GM19023 (cell line): ENCODE measurements around the gene IL31RA.
"Not testable (repeated sequence)": the region's sequence is repeated elsewhere in the genome, so short reads cannot be mapped to it uniquely, and the experiment has no call there.

Source experiments
- ATAC-seq: cut with Tn5 transposase; IDR thresholded peaks from one replicate; pipeline ENCODE4 v1.9.1; 2021; ENCODE audit warnings: mild to moderate bottlenecking, moderate library complexity; ENCODE audit not compliant: unreplicated experiment

IL31RA gene

DNA sequence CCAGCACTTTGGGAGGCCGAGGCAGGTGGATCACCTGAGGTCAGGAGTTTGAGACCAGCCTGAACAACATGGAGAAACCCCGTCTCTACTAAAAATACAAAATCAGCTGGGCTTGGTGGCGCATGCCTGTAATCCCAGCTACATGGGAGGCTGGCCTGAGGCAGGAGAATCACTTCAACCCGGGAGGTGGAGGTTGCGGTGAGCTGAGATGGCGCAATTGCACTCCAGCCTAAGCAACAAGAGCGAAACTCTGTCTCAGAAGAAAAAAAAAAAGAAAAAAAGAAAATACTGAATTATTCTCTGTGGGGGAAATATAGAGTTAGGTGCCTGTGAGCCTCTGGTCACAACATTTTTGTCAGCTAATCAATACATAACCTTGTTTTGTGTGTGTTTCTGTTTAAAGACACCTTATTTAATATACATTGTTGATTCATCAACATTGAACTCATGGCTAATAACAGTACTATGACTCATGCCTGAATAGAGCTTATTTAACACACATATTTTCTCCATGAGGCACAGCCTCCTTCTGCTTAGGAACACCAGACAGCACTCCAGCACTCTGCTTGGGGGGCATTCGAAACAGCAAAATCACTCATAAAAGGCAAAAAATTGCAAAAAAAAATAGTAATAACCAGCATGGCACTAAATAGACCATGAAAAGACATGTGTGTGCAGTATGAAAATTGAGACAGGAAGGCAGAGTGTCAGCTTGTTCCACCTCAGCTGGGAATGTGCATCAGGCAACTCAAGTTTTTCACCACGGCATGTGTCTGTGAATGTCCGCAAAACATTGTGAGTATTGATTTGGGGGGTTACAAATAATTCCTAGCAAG is at the start of gene IL31RA:
IL31RA (plus strand) TSS at position 519 of the 836 bp plus-strand sequence; CDS start at position 733, 214 bp downstream.
- no peak for ATAC-seq

DNA sequence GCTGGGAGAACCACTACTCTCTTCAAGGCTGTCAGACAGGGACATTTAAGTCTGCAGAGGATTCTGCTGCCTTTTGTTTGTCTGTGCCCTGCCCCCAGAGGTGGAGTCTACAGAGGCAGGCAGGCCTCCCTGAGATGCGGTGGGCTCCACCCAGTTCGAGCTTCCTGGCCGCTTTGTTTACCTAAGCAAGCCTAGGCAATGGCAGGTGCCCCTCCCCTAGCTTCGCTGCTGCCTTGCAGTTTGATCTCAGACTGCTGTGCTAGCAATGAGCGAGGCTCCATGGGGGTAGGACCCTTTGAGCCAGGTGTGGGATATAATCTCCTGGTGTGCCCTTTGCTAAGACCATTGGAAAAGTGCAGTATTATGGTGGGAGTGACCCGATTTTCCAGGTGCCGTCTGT is 42.3 kb upstream of the IL31RA start:
- ATAC-seq: not testable (repeated sequence)

DNA sequence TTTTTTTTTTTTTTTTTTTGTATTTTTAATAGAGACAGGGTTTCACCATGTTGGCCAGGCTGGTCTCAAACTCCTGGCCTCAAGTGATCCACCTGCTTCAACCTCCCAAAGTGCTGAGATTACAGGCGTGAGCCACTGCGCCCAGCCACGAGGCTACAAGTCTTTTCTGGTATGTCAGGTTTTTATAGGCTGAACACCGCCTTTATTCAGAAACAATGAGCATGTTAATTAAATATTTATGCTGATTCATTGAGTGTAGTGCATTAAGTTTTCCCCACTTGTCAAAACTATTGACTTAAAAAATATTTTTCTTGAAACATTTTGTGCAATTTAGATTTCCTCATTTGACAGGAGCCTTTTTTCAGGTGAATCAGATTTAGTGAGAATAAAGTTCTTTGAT is 35.2 kb upstream of the IL31RA start:
- not testable (repeated sequence) for ATAC-seq

DNA sequence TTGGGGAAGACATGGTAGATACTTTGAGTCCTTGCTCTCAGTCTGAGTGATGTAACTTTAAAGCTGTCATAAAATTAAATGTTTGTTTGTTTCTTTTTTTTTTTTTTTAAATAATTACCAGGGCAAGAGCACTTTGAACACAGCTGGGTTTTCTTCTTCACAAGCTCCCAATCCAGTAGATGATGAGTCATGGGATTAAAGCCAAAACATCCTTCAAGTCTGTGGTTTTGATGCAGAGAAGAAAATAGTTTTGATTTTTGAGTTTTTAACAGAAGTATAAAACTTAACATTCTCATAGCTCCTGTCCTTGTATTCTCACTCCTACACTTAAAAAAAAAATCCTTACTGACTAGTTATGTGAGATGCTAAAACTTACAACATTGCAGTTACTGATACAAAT is 34.8 kb upstream of the IL31RA start:
- ATAC-seq: no peak

DNA sequence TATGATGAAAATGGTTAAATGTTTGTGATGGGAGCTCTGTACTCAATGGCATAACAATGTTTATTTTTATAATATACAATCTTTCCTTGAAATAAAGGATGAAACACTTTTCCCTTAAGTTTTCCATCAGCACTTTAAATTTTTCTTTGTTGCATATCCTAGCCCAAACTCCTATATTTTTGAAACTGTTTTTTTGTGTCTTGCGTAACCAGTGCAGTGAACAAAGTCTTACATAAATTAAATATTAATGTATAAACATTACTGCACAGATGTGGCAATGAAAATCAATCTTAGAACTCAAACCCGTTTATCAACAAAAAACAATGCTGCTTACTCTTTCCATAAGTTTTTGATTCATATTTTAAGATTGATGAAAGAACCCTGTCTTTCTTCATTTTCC is 34.1 kb upstream of the IL31RA start:
- ATAC-seq: no peak

DNA sequence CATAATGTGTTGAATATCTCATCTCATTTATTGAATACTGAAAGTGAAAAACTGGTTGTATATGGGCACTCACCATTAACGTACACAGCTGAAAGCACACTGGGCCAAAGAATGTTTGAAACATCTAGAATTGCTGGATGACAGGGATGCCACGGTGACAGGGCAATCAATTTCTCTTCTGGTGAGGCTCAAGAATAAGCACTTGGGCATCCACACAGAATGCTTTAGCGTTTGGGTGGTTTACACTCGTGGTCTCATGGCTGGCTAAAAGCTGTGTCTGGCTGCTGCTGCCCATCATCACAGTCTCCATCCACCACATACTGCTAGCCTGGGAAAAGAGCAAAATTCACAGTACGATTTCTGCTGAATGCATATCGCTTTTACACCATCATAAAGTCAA is 30.7 kb upstream of the IL31RA start:
- no peak for ATAC-seq

DNA sequence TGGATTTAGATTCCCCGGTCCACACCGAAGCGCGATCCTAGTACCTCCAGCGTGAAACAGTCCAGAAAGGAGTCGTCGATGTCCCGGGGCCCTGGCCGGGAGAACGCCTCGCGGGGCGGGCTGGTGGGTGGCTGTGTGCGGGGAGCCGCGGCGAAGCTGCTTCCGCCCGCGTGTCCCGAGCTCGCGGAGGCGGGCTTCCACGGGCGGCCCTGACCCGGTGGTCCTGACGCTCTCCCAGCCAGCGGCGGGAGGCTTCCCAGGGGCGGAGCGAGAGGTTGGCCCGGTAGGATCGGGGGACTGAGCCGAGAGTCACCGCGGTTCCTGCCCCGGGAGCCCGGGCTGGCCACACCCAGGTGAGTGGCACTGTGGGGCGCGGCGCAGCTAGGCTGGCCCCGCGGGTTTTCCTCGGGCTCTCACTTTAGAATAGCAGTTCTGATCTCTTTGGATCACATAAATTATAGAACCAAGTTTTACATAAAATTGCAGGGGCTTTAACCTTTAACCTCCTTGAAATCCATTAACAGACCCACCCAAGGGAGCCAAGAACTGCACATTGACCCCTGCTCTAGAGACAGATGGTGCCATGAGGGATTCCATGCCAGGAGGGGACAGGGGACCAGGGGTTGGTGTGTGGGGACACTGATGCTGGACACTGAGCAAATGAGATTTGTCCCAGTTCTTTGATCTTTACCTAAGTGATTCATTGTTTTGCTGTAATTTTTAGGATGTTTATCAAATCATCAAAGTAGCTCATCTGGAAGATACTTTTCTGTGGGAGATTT is 29.2 kb upstream of the IL31RA start:
- no peak for ATAC-seq

DNA sequence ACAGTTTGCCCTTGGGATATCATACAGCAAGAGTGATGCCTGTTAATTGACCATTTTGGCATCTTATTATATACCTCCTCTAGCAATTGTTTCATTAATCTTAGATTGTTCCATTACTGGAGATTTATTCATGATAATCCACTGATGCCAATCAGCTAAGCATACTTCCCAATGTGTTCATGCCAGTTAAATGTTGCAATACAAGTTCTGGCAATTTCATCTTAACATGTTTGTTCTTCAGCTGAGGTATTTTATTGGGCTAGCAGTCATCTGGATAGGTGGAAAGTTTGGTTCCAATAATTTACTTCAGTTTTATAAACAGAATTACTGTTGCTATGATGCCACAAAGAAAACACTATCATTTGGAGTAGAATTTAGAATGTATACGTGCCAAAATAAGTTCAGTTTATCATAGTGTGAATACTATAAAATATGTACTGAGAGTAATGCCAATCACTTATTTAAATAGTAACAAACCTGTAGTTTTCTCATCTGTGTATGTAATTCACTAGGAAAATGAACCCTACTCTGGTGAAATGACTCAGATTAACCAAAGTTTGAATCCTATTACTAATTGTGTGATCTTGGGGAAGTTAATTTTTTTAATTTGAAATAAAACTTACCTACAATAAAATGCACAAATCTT is 27.9 kb upstream of the IL31RA start:
- no peak for ATAC-seq

DNA sequence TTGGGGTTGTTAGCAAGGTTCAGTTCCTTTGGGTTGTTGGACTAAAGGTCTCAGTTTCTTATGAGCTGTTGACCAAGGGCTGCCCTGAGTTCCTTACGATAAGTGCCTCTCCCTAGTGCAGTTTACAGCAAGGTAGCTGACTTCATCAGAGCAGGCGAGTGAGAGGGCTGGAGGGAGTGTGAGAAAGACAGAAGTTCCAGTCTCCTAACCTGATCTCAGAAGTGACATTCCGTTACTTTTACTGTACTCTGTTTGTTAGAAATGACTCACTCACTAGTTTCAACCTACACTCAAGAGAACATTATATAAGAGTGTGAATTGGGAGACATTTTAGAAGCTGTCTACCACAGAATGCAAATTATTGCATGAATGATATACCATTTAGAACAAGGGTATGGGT is 21.2 kb upstream of the IL31RA start:
- ATAC-seq: no peak

DNA sequence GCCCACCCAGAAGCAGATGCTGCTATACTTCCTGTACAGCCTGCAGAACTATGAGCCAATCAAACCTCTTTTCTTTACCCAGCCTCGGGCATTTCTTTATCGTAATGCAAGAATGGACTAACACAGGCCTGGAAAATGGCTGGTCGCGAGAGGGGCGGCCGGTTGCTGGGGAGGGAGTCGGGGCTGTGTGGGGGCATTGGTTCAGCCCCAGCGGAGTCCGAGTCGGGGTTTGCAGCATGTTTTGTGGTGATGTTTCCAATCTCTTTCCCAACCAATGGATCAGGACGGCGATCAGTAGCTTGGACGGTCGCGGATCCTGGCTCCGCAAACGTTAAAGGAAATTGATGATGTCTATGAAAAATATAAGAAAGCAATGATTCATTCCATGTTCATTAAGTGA is 18.7 kb upstream of the IL31RA start:
- ATAC-seq: no peak

DNA sequence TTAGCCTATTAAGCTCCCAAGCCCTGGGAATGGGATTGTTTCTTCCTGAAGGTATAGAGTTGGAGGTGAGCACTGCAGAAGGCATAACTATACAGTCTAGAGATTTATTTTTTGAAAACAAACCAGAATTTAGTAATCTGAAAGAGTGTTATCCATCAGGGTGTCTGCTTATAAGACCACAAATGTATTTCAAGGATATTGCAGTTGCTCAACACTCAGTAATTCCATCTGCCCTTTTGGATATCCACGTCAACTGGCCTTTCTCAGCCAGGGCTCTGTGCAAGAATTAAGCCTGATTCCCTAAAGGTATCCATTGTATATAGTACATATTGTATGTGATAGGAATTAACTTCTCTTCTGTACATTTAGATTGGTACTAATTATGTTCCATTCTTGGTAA is 15.0 kb upstream of the IL31RA start:
- ATAC-seq: no peak

DNA sequence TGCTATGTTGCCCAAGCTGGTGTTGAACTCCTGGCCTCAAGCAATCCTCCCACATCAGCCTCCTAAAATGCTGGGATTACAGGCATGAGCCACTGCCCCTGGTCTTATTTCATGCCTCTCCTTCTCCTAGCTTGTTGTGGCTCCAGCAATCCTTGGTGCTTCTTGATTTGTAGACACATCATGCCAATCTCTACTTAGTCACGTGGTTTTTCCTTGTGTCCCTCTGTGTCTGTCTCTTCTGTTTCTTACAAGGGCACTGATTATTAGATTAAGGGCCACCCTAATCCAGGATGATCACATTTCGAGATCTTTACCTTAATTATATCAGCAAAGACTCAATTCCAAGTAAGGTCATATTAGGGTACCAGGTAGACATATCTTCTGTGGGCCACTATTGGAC is 9.2 kb upstream of the IL31RA start:
- ATAC-seq: no peak

DNA sequence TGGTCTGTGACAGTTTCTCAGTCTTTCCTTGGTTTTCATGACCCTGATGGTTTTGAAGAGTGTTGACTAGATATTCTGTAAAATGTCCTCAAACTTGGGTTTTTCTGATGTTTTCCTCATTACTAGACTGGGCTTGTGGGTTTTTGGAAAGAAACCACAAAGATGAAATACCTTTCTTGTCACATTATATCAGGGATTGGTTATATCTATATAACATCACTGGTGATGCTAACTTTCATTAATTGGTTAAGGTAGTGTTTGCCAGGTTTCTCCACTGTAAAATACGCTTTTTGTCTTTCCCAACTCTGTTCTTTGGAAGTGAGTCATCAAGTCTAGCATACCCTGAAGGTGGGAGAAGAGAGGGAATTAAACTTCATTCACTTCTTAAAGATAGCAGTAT is 3.3 kb upstream of the IL31RA start:
- ATAC-seq: no peak

DNA sequence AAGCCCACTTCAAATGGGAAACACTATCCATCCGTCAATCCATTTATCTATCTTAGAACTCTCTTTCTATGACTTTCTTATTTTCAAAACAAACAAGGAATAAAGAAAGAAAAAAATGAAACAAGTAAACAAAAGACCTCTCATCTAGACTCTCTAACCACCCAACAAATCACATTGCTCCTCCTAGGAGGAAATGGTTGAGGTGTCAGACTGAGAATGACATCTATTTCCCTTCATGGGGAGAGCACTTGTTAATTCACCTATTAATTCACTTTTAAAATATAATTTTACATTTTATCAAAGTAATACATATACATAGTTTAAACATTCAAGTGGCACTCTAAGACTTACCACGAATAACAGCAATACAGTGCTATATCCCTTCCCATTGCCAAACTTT is 2.4 kb upstream of the IL31RA start:
- ATAC-seq: no peak

DNA sequence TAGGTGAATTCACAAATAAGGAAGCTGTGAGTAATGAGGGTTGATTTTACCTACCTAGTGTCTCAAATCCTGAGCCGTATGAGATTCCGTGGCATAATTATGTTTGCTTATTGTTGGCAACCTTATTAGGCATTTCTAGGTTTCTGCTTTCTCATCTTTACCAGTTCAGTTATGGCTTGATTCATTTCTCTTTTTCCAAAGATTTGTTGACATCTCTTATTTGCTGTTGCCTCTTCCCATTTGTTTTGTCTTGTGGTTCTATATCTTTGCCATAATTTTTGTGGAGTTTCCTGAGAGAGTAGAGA is 470 bp downstream of the IL31RA start:
- no peak for ATAC-seq

DNA sequence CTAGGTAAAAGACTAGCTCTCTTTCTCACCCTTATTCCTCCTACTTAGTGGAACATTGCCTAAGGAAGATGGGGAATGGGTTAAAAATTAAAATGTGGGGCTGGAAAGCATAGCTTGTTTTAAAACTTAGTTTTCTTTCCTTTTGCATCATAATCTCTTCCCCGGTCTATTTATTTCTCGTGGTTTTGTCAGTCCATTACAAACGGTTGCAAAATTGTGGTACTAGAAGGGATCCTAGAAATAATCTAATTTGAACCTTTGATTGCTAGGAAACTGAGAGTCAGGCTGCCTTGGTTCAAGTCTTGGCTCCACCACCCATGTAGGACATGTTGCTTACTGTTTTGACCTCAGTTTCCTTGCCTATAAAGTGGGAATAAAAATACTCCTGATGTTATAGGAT is 1.3 kb downstream of the IL31RA start:
- ATAC-seq: no peak

DNA sequence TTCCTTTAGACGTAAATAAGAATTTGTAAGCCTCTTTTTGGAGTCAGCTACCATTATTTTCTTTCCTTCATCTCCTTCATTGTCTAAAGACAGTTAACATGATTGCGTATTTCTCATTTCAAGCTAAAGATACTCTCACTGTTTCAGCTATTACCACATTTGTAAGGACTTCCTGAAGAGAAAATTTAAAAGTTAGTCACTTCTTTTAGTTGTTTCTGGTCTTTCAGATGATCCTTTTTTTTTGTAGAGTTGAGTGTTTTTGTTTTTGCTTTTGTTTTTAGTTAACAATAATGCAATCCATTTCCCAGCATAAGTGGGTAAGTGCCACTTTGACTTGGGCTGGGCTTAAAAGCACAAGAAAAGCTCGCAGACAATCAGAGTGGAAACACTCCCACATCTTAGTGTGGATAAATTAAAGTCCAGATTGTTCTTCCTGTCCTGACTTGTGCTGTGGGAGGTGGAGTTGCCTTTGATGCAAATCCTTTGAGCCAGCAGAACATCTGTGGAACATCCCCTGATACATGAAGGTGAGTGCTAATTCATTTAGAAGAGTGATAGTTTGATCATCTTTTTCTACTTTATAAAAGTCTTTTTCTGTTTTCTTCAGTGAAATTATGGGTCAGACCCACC is 2.0 kb downstream of the IL31RA start:
- no peak for ATAC-seq

DNA sequence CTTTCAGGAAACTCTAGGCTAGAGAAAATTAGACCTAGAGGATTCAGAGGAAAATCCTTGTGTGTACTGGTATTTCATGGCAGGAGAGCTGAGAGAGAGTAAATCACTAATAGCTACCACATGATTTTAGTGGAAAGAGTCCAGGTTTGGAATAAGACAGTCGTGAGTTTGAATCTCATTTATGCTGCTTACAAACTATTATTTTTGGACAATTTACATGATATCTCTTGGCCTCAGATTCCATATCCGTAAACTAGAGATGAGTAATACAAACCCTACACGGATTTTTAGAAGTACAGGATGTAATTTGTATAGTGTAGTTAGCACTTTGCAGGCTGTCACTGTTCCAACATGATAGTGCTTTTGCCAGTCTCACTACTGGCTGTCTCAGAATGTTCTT is 2.7 kb downstream of the IL31RA start:
- no peak for ATAC-seq

DNA sequence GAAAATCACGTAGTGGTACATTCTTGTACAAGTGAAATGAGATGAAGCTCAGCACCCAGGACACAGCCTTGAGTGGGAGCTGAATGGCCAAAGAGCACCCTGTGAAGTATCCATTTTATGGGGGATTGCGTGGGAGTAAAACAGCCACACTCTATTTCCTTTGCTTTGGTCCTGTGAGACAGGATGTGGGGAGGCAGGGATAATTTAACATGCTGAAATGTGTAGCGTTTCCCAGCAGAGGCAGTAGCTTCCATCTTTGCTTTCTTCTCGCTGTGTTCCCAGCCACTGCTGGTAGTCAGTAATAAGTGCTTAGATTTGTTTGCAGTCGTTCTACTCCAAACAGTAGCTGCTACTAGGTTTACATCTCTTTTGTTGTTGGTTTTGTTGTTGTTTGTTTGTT is 4.4 kb downstream of the IL31RA start:
- no peak for ATAC-seq

DNA sequence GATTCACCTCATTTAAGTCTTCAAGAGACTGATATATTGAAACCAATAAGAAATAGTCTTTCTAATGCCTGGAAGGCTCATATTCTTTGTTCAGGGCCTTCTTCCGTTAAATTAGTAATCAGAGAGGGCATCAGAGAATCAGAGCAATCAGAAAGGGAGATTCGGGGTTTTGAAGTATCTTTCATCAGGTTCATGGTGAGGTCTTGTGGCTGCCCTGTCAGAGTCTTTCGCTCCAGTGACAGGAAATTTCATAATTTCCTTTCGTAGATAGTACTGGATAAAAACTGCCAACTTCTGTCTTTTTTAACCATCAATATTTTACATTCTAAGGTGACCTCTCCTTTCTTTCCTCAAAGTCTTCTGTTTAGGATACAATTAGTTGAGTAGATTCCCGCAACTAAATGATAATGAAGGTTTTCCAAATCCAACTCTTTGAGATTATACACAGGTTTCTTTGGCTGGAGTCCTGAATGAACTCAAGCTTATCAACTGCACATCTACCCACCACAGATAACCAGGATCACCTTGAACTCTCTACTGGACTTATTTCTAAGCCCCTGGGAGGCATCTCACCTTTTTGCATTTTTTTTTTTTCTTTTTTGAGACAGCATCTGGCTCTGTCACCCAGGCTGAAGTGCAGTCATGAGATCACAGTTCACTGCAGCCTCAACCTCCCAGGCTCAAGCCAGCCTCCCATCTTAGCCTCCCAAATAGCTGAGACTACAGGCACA is 5.5 kb downstream of the IL31RA start:
- ATAC-seq: no peak

DNA sequence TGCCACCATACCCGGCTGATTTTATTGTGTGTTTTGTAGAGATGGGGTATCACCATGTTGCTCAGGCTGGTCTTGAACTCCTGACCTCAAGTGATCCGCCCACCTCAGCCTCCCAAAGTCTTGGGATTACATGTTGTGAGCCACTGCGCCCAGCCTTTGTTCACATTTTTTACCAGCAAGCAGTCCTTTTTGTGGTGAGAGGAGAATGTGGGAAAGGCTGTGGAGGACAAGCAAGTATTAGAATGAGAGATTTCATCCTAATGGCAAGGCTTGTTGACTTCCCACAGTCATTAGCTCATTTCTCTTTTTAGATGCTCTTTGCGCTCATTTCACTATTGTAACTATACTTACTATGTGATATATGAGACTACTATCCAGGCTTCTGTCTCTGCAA is 6.1 kb downstream of the IL31RA start:
- ATAC-seq: no peak
